Measurements from ENCODE around the gene HOXB9.

- TF ChIP-seq CREB5 (CRISPR knock-in tag; IDR thresholded peaks at IDR 0.05; ENCODE audit: low read depth) = no peak
- TF ChIP-seq ZNF565 (CRISPR knock-in tag; conservative IDR thresholded peaks at IDR 0.05; ENCODE audit: low read depth) = no peak
- no peak for TF ChIP-seq ISL1 (CRISPR knock-in tag; IDR thresholded peaks at IDR 0.05)
- TF ChIP-seq CSDC2 (CRISPR knock-in tag; IDR thresholded peaks at IDR 0.05) = no peak
- no peak for TF ChIP-seq PATZ1 (CRISPR knock-in tag; IDR thresholded peaks at IDR 0.05; ENCODE audit: borderline replicate concordance)
- TF ChIP-seq RARB (CRISPR knock-in tag; IDR thresholded peaks at IDR 0.05) = no peak
- TF ChIP-seq SNAI2 (CRISPR knock-in tag; IDR thresholded peaks at IDR 0.05) = no peak
- no peak for TF ChIP-seq ZFP30 (CRISPR knock-in tag; IDR thresholded peaks at IDR 0.05)
- TF ChIP-seq TCF4 (CRISPR knock-in tag; IDR thresholded peaks at IDR 0.05; ENCODE audit: borderline replicate concordance) = no peak
- TF ChIP-seq ZFP3 (CRISPR knock-in tag; IDR thresholded peaks at IDR 0.05) = no peak
- no peak for TF ChIP-seq POU6F1 (CRISPR knock-in tag; IDR thresholded peaks at IDR 0.05; ENCODE audit: borderline replicate concordance, low read depth)
Measured at GRCh38 chr17:48571826-48572417, 54.2 kb downstream of the HOXB9 start.

Data from SK-N-SH treated with all-trans-retinoic acid at 6 μM for 48 hours (cell line).